K562 (cell line): ENCODE data around the gene SPTBN2. TPM values are rescaled to one million over a fixed set of nuclear protein-coding genes. Genes with fewer than 3 reads are reported as not detected.

ENCODE experiments used
- ATAC-seq: fragments of 200-7000 bp; cut with Tn5 transposase; 3 replicates; pipeline ENCODE4 v1.9.1; 2020; ENCODE audit warnings: moderate library complexity
- BruUV-seq: library from RNA; stranded (reverse); fragments of 400-500 nt; replicated peaks from 2 replicates; lab custom pipeline; 2021; lab: Mats Ljungman, UMichigan
- CTCF ChIA-PET: fragments of 300-600 bp; formaldehyde crosslinking; extraction: SDS; loops from one replicate; lab custom pipeline; 2021; ENCODE audit warnings: low intra/inter-chr PET ratio; lab: Yijun Ruan, JAX
- POLR2A ChIA-PET: fragments of 300-600, 350-650 bp; sonication (Branson Sonifier 250); formaldehyde crosslinking; extraction: SDS; loops from one replicate; lab custom pipeline; 2021; ENCODE audit warnings: antibody characterized with exemption, inconsistent platforms; lab: Yijun Ruan, JAX
- DNase-seq, 4 experiments: peaks; one replicate each; pipeline versions ENCODE4 v3.0.0 to v3.0.0-alpha.2; 2011 to 2018; ENCODE audit warnings: low spot score in 3 of 4, mixed read lengths in 3 of 4; ENCODE audit errors: extremely low read depth in 1 of 4
- FAIRE-seq: peaks from 2 replicates; lab custom pipeline; 2011; peaks lifted over from hg19 to GRCh38; lab: Jason Lieb, UNC
- H2AFZ ChIP-seq: 2 replicates; pipeline ENCODE4 v1.6.0; 2011; ENCODE audit warnings: low read depth, low read length, control low read depth, inconsistent platforms
- H3K27ac ChIP-seq: fragments of 200-600 bp; 3 replicates; pipeline ENCODE4 v1.8.0; 2011; ENCODE audit warnings: low read depth, mild to moderate bottlenecking, control low read depth, inconsistent platforms, low read length, moderate library complexity, mixed read lengths; ENCODE audit errors: extremely low read depth
- H3K27me3 ChIP-seq, 2 experiments: fragments of 300-600 bp in 1 of 2; 2 replicates in 1 of 2; 3 replicates in 1 of 2; pipeline versions ENCODE4 v1.6.0 to v1.8.0; 2011; ENCODE audit warnings: inconsistent platforms in 2 of 2, low read length in 2 of 2, mild to moderate bottlenecking in 1 of 2, mixed read lengths in 1 of 2, moderate library complexity in 1 of 2; ENCODE audit not compliant: control insufficient read depth in 2 of 2, insufficient read depth in 2 of 2
- H3K36me3 ChIP-seq: fragments of 300-600 bp; 3 replicates; pipeline ENCODE4 v1.8.0; 2011; ENCODE audit warnings: mild to moderate bottlenecking, low read length, inconsistent platforms; ENCODE audit not compliant: control insufficient read depth, insufficient read depth
- H3K4me1 ChIP-seq, 2 experiments: fragments of 200-600 bp in 1 of 2; replicated peaks in 1 of 2; 2 replicates in 1 of 2; 3 replicates in 1 of 2; pipeline versions ENCODE4 v1.5.1 to v1.8.0; 2011; ENCODE audit warnings: inconsistent platforms in 2 of 2, low read length in 2 of 2, mild to moderate bottlenecking in 1 of 2, mixed read lengths in 1 of 2, moderate library complexity in 1 of 2; ENCODE audit not compliant: control insufficient read depth in 2 of 2, insufficient read depth in 2 of 2
- H3K4me2 ChIP-seq: 2 replicates; pipeline ENCODE4 v1.6.1; 2011; ENCODE audit warnings: low read length, control low read depth, inconsistent platforms, mixed read lengths; ENCODE audit not compliant: insufficient read depth
- H3K4me3 ChIP-seq: fragments of 200-600 bp; sonication (generic), shearing (Covaris generic); 2 replicates; pipeline ENCODE4 v1.5.1; 2016; ENCODE audit warnings: control low read depth, inconsistent platforms
- H3K79me2 ChIP-seq: fragments of 200-600 bp; 3 replicates; pipeline ENCODE4 v1.8.0; 2011; ENCODE audit warnings: low read length, inconsistent platforms; ENCODE audit not compliant: control insufficient read depth, insufficient read depth
- H3K9ac ChIP-seq, 2 experiments: 2 replicates each; pipeline versions ENCODE4 v1.6.0 to v1.6.1; 2011; ENCODE audit warnings: low read depth in 2 of 2, low read length in 2 of 2, control low read depth in 1 of 2, inconsistent platforms in 1 of 2, mild to moderate bottlenecking in 1 of 2, mixed read lengths in 1 of 2; ENCODE audit not compliant: insufficient read depth in 1 of 2
- H3K9me1 ChIP-seq: one replicate; pipeline ENCODE4 v1.6.0; 2011; ENCODE audit warnings: inconsistent platforms, mild to moderate bottlenecking, low read length, moderate library complexity; ENCODE audit not compliant: control insufficient read depth, insufficient read depth
- H3K9me3 ChIP-seq: replicated peaks from 2 replicates; pipeline ENCODE4 v1.5.1; 2011; ENCODE audit warnings: low read depth, low read length, inconsistent platforms; ENCODE audit not compliant: control insufficient read depth, insufficient read depth
- H4K20me1 ChIP-seq: replicated peaks from 2 replicates; pipeline ENCODE4 v1.6.1; 2011; ENCODE audit warnings: low read length, inconsistent platforms, mixed read lengths; ENCODE audit not compliant: control insufficient read depth, insufficient read depth
- DEAF1 ChIP-seq: fragments of 450-650 bp; formaldehyde crosslinking; IDR thresholded peaks from 2 replicates; pipeline ENCODE4 v1.4.0; 2020; ENCODE audit warnings: mild to moderate bottlenecking, moderate library complexity
- ILF3 ChIP-seq: fragments of 450-650 bp; IDR thresholded peaks from 2 replicates; pipeline ENCODE4 v1.6.1; 2018; ENCODE audit warnings: antibody characterized with exemption, mild to moderate bottlenecking, moderate library complexity, borderline replicate concordance
- POLR2G ChIP-seq: fragments of 200-400 bp; formaldehyde crosslinking; IDR thresholded peaks from 2 replicates; pipeline ENCODE4 v1.6.1; 2017; ENCODE audit warnings: low read depth, mild to moderate bottlenecking, antibody characterized with exemption, low read length, moderate library complexity
- SREBF2 ChIP-seq: sonication (generic); formaldehyde crosslinking; IDR thresholded peaks from 2 replicates; pipeline ENCODE4 v1.4.0; 2020; ENCODE audit warnings: mild to moderate bottlenecking, missing genetic modification reagents
- THAP7 ChIP-seq: fragments of 250-450 bp; sonication (Bioruptor Pico); IDR thresholded peaks from 2 replicates; pipeline ENCODE4 v1.5.0; 2021
- ZBTB33 ChIP-seq: sonication (generic); formaldehyde crosslinking; IDR thresholded peaks from 2 replicates; pipeline ENCODE4 v1.8.1; 2023; ENCODE audit warnings: mild to moderate bottlenecking, missing genetic modification reagents
- ZNF551 ChIP-seq: fragments of 250-450 bp; sonication (Bioruptor Pico); IDR thresholded peaks from 2 replicates; pipeline ENCODE4 v1.5.0; 2021; ENCODE audit warnings: mild to moderate bottlenecking, moderate library complexity
- WGBS: fragments of 100-300 bp; shearing (Covaris generic); methylation state at CpG from one replicate; pipeline ENCODE4 v1.1.6; 2016; ENCODE audit warnings: low coverage, mixed read lengths; ENCODE audit not compliant: insufficient coverage; ENCODE audit errors: missing lambda C conversion rate; 5-methylcytosine and 5-hydroxymethylcytosine counted together
- in situ Hi-C: fragments of 300-500 bp; cut with MboI; formaldehyde crosslinking; loops from 4 replicates; pipeline ENCODE4 v1.15.0; 2018; ENCODE audit warnings: inconsistent platforms, mixed read lengths
- intact Hi-C: fragments of 100-400 bp; cut with micrococcal nuclease; formaldehyde crosslinking; loops from 2 replicates; pipeline ENCODE4 v1.14.2; 2022
- polyA plus RNA-seq, 8 experiments: library from polyadenylated mRNA; depleted of rRNA in 4 of 8; stranded (reverse) in 5 of 8; unstranded in 3 of 8; fragments of >200 nt; fragmentation: Nextera tagmentation in 2 of 8; fragmentation: Illumina TruSeq in 1 of 8; extraction: Ambion mirVana in 2 of 8; extraction: Trizol in 1 of 8; gene quantifications; 2 replicates each; pipeline versions ENCODE4 v1.2.1 to v1.2.3, GENCODE V29; 2011 to 2014; ENCODE audit warnings: inconsistent platforms in 1 of 8, missing spikeins in 1 of 8
- total RNA-seq, 7 experiments: library from RNA; depleted of rRNA in 6 of 7; stranded (reverse); fragments of >200 nt in 6 of 7; fragmentation: Illumina TruSeq in 2 of 7; extraction: Trizol in 2 of 7; gene quantifications; 2 replicates each; pipeline versions ENCODE4 v1.2.1 to v1.2.3, GENCODE V29; 2011 to 2021; ENCODE audit warnings: low replicate concordance in 1 of 7

The SPTBN2 gene
- total and polyA plus RNA-seq, 9 of the 15 experiments (the other 6 are each of a cell fraction or from before 2014, with no cell fraction given) = 0.38 to 56.5 (median 19.7) TPM

- Histone ChIP-seq H3K4me2 (no peak overlapping the region), H4K20me1 (0 out of 2 replicates have a peak, but pooled peaks cover 4% of the 10 kb centered on the region), H3K4me3 (no peak overlapping the region), H3K79me2 (no peaks in the 10 kb centered on the region), H3K9ac (no peak overlapping the region), H3K9me1 (no peaks in the 10 kb centered on the region), H3K27ac (no peak overlapping the region), H3K9me3 (no peaks in the 10 kb centered on the region), H3K4me1 (peaks cover 0 to 20% of the 10 kb centered on the region in 2 experiments; a peak in 2 of 5 replicates), H3K27me3 (no peaks in the 10 kb centered on the region), H2AFZ (no peak overlapping the region), H3K36me3 (peaks cover 86% of the 10 kb centered on the region; the same call in 2 of the 3 replicates)
- ATAC-seq (no peak), FAIRE-seq (no peak), DNase-seq (no peak)
- 91% methylated on average over 34 of the region's 38 CpGs for WGBS
- in situ Hi-C loops (loop anchor here (5.0 kb wide), 2 partner anchors 141 to 291 kb away; no protein-coding TSS in a partner anchor), intact Hi-C loops (no loop called here)
- TF ChIP-seq DEAF1 = no peak
- TF ChIP-seq POLR2G = peak; percentile 53
- TF ChIP-seq ZBTB33 (CRISPR knock-in tag) = peak; percentile 67; the same call in 1 of the 2 replicates
- TF ChIP-seq SREBF2 (CRISPR knock-in tag) = no peak
- no peak for TF ChIP-seq ZNF551 (CRISPR knock-in tag)
- TF ChIP-seq ILF3 = no peak
- no peak for TF ChIP-seq THAP7 (CRISPR knock-in tag)
- ChIA-PET POLR2A (interaction anchor here (0.7 to 2.1 kb wide), 2 partner anchors 10 to 143 kb away, joined by 4 to 7 read pairs; no protein-coding TSS in a partner anchor), CTCF (interaction anchor here (4.4 kb wide), 1 partner anchor 143 kb away, joined by 73 read pairs; no protein-coding TSS in a partner anchor)
- no TSS peak for BruUV-seq
These were observed 37.6 kb downstream of the SPTBN2 start for GRCh38 chr11:66691311-66691980.
